K562 (cell line): ENCODE data around the gene MARCHF3. TPM values are rescaled to one million over a fixed set of nuclear protein-coding genes. Genes with fewer than 3 reads are reported as not detected.

Experiments
- ATAC-seq: fragments of 200-7000 bp; cut with Tn5 transposase; 3 replicates; pipeline ENCODE4 v1.9.1; 2020; ENCODE audit warnings: moderate library complexity
- BruUV-seq: library from RNA; stranded (reverse); fragments of 400-500 nt; replicated peaks from 2 replicates; lab custom pipeline; 2021; lab: Mats Ljungman, UMichigan
- CTCF ChIA-PET: fragments of 300-600 bp; formaldehyde crosslinking; extraction: SDS; loops from one replicate; lab custom pipeline; 2021; ENCODE audit warnings: low intra/inter-chr PET ratio; lab: Yijun Ruan, JAX
- POLR2A ChIA-PET: fragments of 300-600, 350-650 bp; sonication (Branson Sonifier 250); formaldehyde crosslinking; extraction: SDS; loops from one replicate; lab custom pipeline; 2021; ENCODE audit warnings: antibody characterized with exemption, inconsistent platforms; lab: Yijun Ruan, JAX
- DNase-seq, 4 experiments: peaks; one replicate each; pipeline versions ENCODE4 v3.0.0 to v3.0.0-alpha.2; 2011 to 2018; ENCODE audit warnings: low spot score in 3 of 4, mixed read lengths in 3 of 4; ENCODE audit errors: extremely low read depth in 1 of 4
- FAIRE-seq: peaks from 2 replicates; lab custom pipeline; 2011; peaks lifted over from hg19 to GRCh38; lab: Jason Lieb, UNC
- H2AFZ ChIP-seq: 2 replicates; pipeline ENCODE4 v1.6.0; 2011; ENCODE audit warnings: low read depth, low read length, control low read depth, inconsistent platforms
- H3K27ac ChIP-seq: fragments of 200-600 bp; 3 replicates; pipeline ENCODE4 v1.8.0; 2011; ENCODE audit warnings: low read depth, mild to moderate bottlenecking, control low read depth, inconsistent platforms, low read length, moderate library complexity, mixed read lengths; ENCODE audit errors: extremely low read depth
- H3K27me3 ChIP-seq, 2 experiments: fragments of 300-600 bp in 1 of 2; 2 replicates in 1 of 2; 3 replicates in 1 of 2; pipeline versions ENCODE4 v1.6.0 to v1.8.0; 2011; ENCODE audit warnings: inconsistent platforms in 2 of 2, low read length in 2 of 2, mild to moderate bottlenecking in 1 of 2, mixed read lengths in 1 of 2, moderate library complexity in 1 of 2; ENCODE audit not compliant: control insufficient read depth in 2 of 2, insufficient read depth in 2 of 2
- H3K36me3 ChIP-seq: fragments of 300-600 bp; 3 replicates; pipeline ENCODE4 v1.8.0; 2011; ENCODE audit warnings: mild to moderate bottlenecking, low read length, inconsistent platforms; ENCODE audit not compliant: control insufficient read depth, insufficient read depth
- H3K4me1 ChIP-seq, 2 experiments: fragments of 200-600 bp in 1 of 2; replicated peaks in 1 of 2; 2 replicates in 1 of 2; 3 replicates in 1 of 2; pipeline versions ENCODE4 v1.5.1 to v1.8.0; 2011; ENCODE audit warnings: inconsistent platforms in 2 of 2, low read length in 2 of 2, mild to moderate bottlenecking in 1 of 2, mixed read lengths in 1 of 2, moderate library complexity in 1 of 2; ENCODE audit not compliant: control insufficient read depth in 2 of 2, insufficient read depth in 2 of 2
- H3K4me2 ChIP-seq: 2 replicates; pipeline ENCODE4 v1.6.1; 2011; ENCODE audit warnings: low read length, control low read depth, inconsistent platforms, mixed read lengths; ENCODE audit not compliant: insufficient read depth
- H3K4me3 ChIP-seq: fragments of 200-600 bp; sonication (generic), shearing (Covaris generic); 2 replicates; pipeline ENCODE4 v1.5.1; 2016; ENCODE audit warnings: control low read depth, inconsistent platforms
- H3K79me2 ChIP-seq: fragments of 200-600 bp; 3 replicates; pipeline ENCODE4 v1.8.0; 2011; ENCODE audit warnings: low read length, inconsistent platforms; ENCODE audit not compliant: control insufficient read depth, insufficient read depth
- H3K9ac ChIP-seq, 2 experiments: 2 replicates each; pipeline versions ENCODE4 v1.6.0 to v1.6.1; 2011; ENCODE audit warnings: low read depth in 2 of 2, low read length in 2 of 2, control low read depth in 1 of 2, inconsistent platforms in 1 of 2, mild to moderate bottlenecking in 1 of 2, mixed read lengths in 1 of 2; ENCODE audit not compliant: insufficient read depth in 1 of 2
- H3K9me1 ChIP-seq: one replicate; pipeline ENCODE4 v1.6.0; 2011; ENCODE audit warnings: inconsistent platforms, mild to moderate bottlenecking, low read length, moderate library complexity; ENCODE audit not compliant: control insufficient read depth, insufficient read depth
- H3K9me3 ChIP-seq: replicated peaks from 2 replicates; pipeline ENCODE4 v1.5.1; 2011; ENCODE audit warnings: low read depth, low read length, inconsistent platforms; ENCODE audit not compliant: control insufficient read depth, insufficient read depth
- H4K20me1 ChIP-seq: replicated peaks from 2 replicates; pipeline ENCODE4 v1.6.1; 2011; ENCODE audit warnings: low read length, inconsistent platforms, mixed read lengths; ENCODE audit not compliant: control insufficient read depth, insufficient read depth
- C11orf30 ChIP-seq: fragments of 450-650 bp; IDR thresholded peaks from 2 replicates; pipeline ENCODE4 v1.6.1; 2016; ENCODE audit warnings: low read depth, mild to moderate bottlenecking
- FOXA3 ChIP-seq, 2 experiments: fragments of 450-650 bp in 1 of 2; sonication (generic) in 1 of 2; formaldehyde crosslinking; IDR thresholded peaks in 1 of 2; conservative IDR thresholded peaks in 1 of 2; 2 replicates each; pipeline versions ENCODE4 v1.4.0 to v1.8.0; 2020 to 2022; ENCODE audit warnings: mild to moderate bottlenecking in 2 of 2, missing genetic modification reagents in 1 of 2
- HDAC1 ChIP-seq, 2 experiments: fragments of 450-650 bp; IDR thresholded peaks; 2 replicates each; pipeline ENCODE4 v1.6.1; 2016 to 2017; ENCODE audit warnings: inconsistent platforms in 1 of 2, mild to moderate bottlenecking in 1 of 2, moderate library complexity in 1 of 2
- MAFG ChIP-seq: fragments of 450-650 bp; conservative IDR thresholded peaks from 2 replicates; pipeline ENCODE4 v1.6.1; 2016; ENCODE audit warnings: missing genetic modification characterization, missing compliant biosample characterization
- SRSF9 ChIP-seq: fragments of 200-400 bp; formaldehyde crosslinking; IDR thresholded peaks from 2 replicates; pipeline ENCODE4 v1.6.1; 2017; ENCODE audit warnings: low read depth, low read length, borderline replicate concordance
- TAF15 ChIP-seq: fragments of 200-400 bp; formaldehyde crosslinking; IDR thresholded peaks from 2 replicates; pipeline ENCODE4 v1.6.1; 2017; ENCODE audit warnings: mild to moderate bottlenecking, low read depth, low read length, moderate library complexity
- ZNF143 ChIP-seq: sonication (generic); formaldehyde crosslinking; IDR thresholded peaks from 2 replicates; pipeline ENCODE4 v1.9.0; 2022; ENCODE audit warnings: mild to moderate bottlenecking, missing genetic modification reagents
- ZNF24 ChIP-seq: fragments of 450-650 bp; IDR thresholded peaks from 2 replicates; pipeline ENCODE4 v1.6.1; 2016
- ZNF263 ChIP-seq: sonication (generic); formaldehyde crosslinking; IDR thresholded peaks from 2 replicates; pipeline ENCODE4 v1.8.0; 2022; ENCODE audit warnings: mild to moderate bottlenecking, missing genetic modification reagents, borderline replicate concordance
- ZNF3 ChIP-seq: fragments of 250-450 bp; sonication (Bioruptor Pico); IDR thresholded peaks from 2 replicates; pipeline ENCODE4 v1.5.0; 2021; ENCODE audit warnings: mild to moderate bottlenecking, moderate library complexity
- WGBS: fragments of 100-300 bp; shearing (Covaris generic); methylation state at CpG from one replicate; pipeline ENCODE4 v1.1.6; 2016; ENCODE audit warnings: low coverage, mixed read lengths; ENCODE audit not compliant: insufficient coverage; ENCODE audit errors: missing lambda C conversion rate; 5-methylcytosine and 5-hydroxymethylcytosine counted together
- in situ Hi-C: fragments of 300-500 bp; cut with MboI; formaldehyde crosslinking; loops from 4 replicates; pipeline ENCODE4 v1.15.0; 2018; ENCODE audit warnings: inconsistent platforms, mixed read lengths
- intact Hi-C: fragments of 100-400 bp; cut with micrococcal nuclease; formaldehyde crosslinking; loops from 2 replicates; pipeline ENCODE4 v1.14.2; 2022
- polyA plus RNA-seq, 8 experiments: library from polyadenylated mRNA; depleted of rRNA in 4 of 8; stranded (reverse) in 5 of 8; unstranded in 3 of 8; fragments of >200 nt; fragmentation: Nextera tagmentation in 2 of 8; fragmentation: Illumina TruSeq in 1 of 8; extraction: Ambion mirVana in 2 of 8; extraction: Trizol in 1 of 8; gene quantifications; 2 replicates each; pipeline versions ENCODE4 v1.2.1 to v1.2.3, GENCODE V29; 2011 to 2014; ENCODE audit warnings: inconsistent platforms in 1 of 8, missing spikeins in 1 of 8
- total RNA-seq, 7 experiments: library from RNA; depleted of rRNA in 6 of 7; stranded (reverse); fragments of >200 nt in 6 of 7; fragmentation: Illumina TruSeq in 2 of 7; extraction: Trizol in 2 of 7; gene quantifications; 2 replicates each; pipeline versions ENCODE4 v1.2.1 to v1.2.3, GENCODE V29; 2011 to 2021; ENCODE audit warnings: low replicate concordance in 1 of 7
- TF ChIP-seq, protein P1 (sequence below), 2 experiments: IDR thresholded peaks in 1 of 2; conservative IDR thresholded peaks in 1 of 2; 2 replicates each; pipeline ENCODE4 v1.6.1; 2016; ENCODE audit warnings: low read depth in 2 of 2, mild to moderate bottlenecking in 1 of 2, missing compliant biosample characterization in 1 of 2, missing genetic modification characterization in 1 of 2, moderate library complexity in 1 of 2
- TF ChIP-seq, protein P2 (sequence below): sonication (generic); IDR thresholded peaks from 2 replicates; pipeline ENCODE4 v1.6.1; 2016

MARCHF3 gene
- total and polyA plus RNA-seq, 9 of the 15 experiments (the other 6 are each of a cell fraction or from before 2014, with no cell fraction given), result 5.6 to 37.4 (median 16.5) TPM

- TF ChIP-seq, protein P1, sequence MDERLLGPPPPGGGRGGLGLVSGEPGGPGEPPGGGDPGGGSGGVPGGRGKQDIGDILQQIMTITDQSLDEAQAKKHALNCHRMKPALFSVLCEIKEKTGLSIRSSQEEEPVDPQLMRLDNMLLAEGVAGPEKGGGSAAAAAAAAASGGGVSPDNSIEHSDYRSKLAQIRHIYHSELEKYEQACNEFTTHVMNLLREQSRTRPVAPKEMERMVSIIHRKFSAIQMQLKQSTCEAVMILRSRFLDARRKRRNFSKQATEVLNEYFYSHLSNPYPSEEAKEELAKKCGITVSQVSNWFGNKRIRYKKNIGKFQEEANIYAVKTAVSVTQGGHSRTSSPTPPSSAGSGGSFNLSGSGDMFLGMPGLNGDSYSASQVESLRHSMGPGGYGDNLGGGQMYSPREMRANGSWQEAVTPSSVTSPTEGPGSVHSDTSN (CRISPR knock-in tag; IDR thresholded peaks at IDR 0.05; ENCODE audit: low read depth), result no peak
- TF ChIP-seq, protein P1 (tag; conservative IDR thresholded peaks at IDR 0.05; ENCODE audit: low read depth), result no peak
- no peak for TF ChIP-seq TAF15
- TF ChIP-seq MAFG, result no peak
These were observed 110.1 kb downstream of the MARCHF3 start (continued) for GRCh38 chr5:126920291-126920690.

- H3K9me1 ChIP-seq, result no peaks in the 10 kb centered on the region
- H4K20me1 ChIP-seq, result peaks cover 4% of the 10 kb centered on the region; the same call in 1 of the 2 replicates
- no peak for TF ChIP-seq ZNF3 (CRISPR knock-in tag)
- no peak for TF ChIP-seq ZNF263 (CRISPR knock-in tag)
- no peak for TF ChIP-seq FOXA3 (CRISPR knock-in tag; conservative IDR thresholded peaks at IDR 0.05 in 1 of 2, IDR thresholded peaks at IDR 0.05 in 1 of 2)
- no peak for TF ChIP-seq ZNF143 (CRISPR knock-in tag)
- no peak for TF ChIP-seq HDAC1 (IDR thresholded peaks at IDR 0.05)
- TF ChIP-seq, protein P2, sequence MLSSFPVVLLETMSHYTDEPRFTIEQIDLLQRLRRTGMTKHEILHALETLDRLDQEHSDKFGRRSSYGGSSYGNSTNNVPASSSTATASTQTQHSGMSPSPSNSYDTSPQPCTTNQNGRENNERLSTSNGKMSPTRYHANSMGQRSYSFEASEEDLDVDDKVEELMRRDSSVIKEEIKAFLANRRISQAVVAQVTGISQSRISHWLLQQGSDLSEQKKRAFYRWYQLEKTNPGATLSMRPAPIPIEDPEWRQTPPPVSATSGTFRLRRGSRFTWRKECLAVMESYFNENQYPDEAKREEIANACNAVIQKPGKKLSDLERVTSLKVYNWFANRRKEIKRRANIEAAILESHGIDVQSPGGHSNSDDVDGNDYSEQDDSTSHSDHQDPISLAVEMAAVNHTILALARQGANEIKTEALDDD, result 0 out of 2 replicates have a peak, but pooled peaks have one; percentile 41
- no peak for TF ChIP-seq ZNF24
- TF ChIP-seq C11orf30, result no peak
- no peak for TF ChIP-seq SRSF9
- CTCF ChIA-PET, result no interaction called here
- in situ Hi-C loops, result no loop called here
- WGBS, result 81% methylated on average over 5 of the region's 7 CpGs
- DNase-seq (no peak), FAIRE-seq (no peak), ATAC-seq (no peak)
- intact Hi-C loops, result no loop called here
- H3K4me3 ChIP-seq, result no peak overlapping the region
- peaks cover 32% of the 10 kb centered on the region for H3K36me3 ChIP-seq
- H2AFZ ChIP-seq, result no peak overlapping the region
- H3K9ac ChIP-seq, result 0 out of 4 replicates have a peak overlapping the region, but pooled peaks of 1 of the 2 experiments have one; percentile 21
- no peak overlapping the region for H3K4me2 ChIP-seq
- no peaks in the 10 kb centered on the region for H3K27me3 ChIP-seq
- H3K79me2 ChIP-seq, result peaks cover 52% of the 10 kb centered on the region
- H3K4me1 ChIP-seq, result peaks cover 24 to 31% of the 10 kb centered on the region in 2 experiments; a peak in 4 of 5 replicates
- POLR2A ChIA-PET, result interaction anchor here (2.0 kb wide), 1 partner anchor 12 kb away, joined by 9 read pairs; no protein-coding TSS in a partner anchor
- BruUV-seq, result no TSS peak
- H3K9me3 ChIP-seq, result no peaks in the 10 kb centered on the region
- no peak overlapping the region for H3K27ac ChIP-seq
These were observed 110.8 kb downstream of the MARCHF3 start for GRCh38 chr5:126919566-126919965.
